GM12873 (cell line): ENCODE measurements around the gene SLC1A7.

Source experiments
- TF ChIP-seq, protein P1 (sequence below): IDR thresholded peaks from 2 replicates; pipeline ENCODE4 v1.5.1; 2012; ENCODE audit warnings: low read depth, mild to moderate bottlenecking, moderate library complexity, low read length, control low read depth; ENCODE audit not compliant: insufficient read depth; ENCODE audit errors: missing control alignments

Gene SLC1A7

DNA sequence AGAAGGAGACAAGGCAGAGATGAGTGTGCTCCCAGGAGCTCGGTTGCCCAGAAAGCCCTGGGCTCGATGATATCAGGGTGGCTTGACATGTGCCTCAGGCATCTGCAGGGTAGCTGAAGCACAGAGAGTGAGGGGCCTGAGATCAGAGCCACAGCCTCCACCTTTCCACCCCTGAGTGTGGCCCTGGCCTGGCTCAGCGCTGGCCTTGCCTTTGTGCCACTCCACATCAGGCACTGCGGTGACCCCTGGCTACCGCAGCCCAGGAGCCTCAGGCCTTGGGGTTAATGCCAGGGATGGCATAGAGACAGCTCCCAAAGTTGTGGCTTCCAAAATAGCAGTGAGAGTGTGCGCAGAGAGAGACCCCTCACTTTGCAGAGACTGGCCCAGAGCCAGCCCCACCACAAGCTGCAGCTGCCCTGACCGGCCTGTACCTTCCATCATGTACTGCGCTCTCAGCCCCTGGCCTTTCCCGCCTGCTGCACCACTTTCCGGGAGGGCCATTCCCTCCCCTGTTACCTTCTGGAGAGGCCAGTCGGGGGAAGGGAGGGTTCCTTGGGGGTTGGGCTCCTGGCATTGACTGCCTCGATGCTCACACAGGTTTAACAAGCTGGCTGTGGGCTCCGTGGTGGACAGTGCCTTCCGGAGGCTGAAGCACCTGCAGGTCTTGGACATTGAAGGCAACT is 60.9 kb downstream of the SLC1A7 start:
- TF ChIP-seq, protein P1, sequence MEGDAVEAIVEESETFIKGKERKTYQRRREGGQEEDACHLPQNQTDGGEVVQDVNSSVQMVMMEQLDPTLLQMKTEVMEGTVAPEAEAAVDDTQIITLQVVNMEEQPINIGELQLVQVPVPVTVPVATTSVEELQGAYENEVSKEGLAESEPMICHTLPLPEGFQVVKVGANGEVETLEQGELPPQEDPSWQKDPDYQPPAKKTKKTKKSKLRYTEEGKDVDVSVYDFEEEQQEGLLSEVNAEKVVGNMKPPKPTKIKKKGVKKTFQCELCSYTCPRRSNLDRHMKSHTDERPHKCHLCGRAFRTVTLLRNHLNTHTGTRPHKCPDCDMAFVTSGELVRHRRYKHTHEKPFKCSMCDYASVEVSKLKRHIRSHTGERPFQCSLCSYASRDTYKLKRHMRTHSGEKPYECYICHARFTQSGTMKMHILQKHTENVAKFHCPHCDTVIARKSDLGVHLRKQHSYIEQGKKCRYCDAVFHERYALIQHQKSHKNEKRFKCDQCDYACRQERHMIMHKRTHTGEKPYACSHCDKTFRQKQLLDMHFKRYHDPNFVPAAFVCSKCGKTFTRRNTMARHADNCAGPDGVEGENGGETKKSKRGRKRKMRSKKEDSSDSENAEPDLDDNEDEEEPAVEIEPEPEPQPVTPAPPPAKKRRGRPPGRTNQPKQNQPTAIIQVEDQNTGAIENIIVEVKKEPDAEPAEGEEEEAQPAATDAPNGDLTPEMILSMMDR = no peak

DNA sequence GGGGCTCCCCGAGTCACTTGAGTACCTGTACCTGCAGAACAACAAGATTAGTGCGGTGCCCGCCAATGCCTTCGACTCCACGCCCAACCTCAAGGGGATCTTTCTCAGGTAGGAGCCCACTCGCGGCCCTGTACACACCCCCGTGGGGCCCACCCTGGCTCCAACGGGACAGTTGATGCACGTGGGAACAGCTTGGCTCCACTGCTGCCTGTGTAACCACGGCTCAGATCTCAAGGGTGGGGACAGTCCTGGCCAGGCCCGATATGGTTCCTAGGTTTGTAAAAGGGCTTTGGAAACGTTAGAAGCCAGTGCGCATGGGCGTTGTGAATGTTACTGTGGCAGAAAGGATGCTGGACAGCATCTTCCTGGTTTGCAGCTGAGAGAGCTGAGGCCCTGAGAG is 61.7 kb downstream of the SLC1A7 start:
- TF ChIP-seq, protein P1 = no peak

DNA sequence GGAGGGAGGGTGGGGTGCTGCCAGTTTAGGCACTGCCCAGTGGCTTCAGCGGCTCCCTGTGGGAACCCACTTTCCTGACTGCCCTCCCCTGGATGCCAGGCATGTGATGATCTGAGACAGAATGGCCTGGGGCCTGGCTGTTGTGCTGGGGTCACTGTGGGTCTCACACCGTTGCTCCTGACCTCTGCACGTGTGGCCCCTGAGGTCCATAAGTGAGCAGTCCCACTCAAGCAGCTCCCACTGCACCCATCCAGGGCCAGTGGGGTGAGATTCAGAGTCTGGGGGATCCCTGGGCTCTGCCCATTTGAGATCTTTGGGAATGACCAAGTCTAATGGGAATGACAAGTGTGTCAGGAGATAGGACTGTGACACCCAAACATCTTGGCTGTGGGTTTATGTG is 62.4 kb downstream of the SLC1A7 start:
- TF ChIP-seq, protein P1 = no peak

DNA sequence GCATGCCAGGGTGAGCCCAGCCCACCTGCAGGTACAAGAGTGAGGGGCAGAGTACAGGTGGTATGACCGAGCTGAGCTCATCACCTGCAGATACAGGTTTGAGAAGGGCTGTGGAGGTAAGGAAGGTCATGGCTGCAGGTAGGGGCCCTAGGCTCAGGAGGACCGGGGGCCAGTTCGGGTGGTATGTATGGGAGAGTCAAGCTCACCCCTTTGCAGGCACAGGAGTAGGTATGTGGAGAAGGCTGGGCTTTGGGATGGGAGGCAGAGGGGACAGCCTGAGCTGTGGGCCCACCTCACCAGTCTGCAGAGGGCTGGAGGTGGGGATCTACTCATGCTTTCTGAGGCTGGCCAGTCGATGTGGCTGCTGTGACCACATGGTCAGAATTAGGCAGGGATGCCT is 63.2 kb downstream of the SLC1A7 start:
- TF ChIP-seq, protein P1 = no peak

DNA sequence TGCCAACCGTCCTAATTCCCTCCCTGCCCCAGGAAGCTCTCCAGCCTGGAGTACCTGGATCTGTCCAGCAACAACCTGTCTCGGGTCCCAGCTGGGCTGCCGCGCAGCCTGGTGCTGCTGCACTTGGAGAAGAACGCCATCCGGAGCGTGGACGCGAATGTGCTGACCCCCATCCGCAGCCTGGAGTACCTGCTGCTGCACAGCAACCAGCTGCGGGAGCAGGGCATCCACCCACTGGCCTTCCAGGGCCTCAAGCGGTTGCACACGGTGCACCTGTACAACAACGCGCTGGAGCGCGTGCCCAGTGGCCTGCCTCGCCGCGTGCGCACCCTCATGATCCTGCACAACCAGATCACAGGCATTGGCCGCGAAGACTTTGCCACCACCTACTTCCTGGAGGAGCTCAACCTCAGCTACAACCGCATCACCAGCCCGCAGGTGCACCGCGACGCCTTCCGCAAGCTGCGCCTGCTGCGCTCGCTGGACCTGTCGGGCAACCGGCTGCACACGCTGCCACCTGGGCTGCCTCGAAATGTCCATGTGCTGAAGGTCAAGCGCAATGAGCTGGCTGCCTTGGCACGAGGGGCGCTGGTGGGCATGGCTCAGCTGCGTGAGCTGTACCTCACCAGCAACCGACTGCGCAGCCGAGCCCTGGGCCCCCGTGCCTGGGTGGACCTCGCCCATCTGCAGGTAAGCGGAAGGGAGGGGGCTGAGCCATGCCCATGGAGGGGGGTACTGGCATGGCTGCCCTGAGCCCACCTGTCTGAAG is 63.9 kb downstream of the SLC1A7 start:
- TF ChIP-seq, protein P1 = no peak

DNA sequence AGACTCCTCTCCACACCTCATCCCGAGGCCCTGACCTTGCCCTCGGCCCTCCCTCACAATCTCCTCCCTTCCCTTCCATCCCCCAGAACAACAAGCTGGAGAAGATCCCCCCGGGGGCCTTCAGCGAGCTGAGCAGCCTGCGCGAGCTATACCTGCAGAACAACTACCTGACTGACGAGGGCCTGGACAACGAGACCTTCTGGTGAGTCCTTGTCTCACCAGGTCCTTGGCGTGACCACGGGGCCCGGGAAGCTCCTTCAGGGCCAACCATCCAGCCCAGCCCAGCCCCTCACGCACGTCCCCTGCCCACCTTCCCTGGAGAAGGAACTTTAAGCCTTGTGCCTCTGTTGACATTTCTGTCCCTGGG is 64.9 kb downstream of the SLC1A7 start:
- TF ChIP-seq, protein P1 = no peak

DNA sequence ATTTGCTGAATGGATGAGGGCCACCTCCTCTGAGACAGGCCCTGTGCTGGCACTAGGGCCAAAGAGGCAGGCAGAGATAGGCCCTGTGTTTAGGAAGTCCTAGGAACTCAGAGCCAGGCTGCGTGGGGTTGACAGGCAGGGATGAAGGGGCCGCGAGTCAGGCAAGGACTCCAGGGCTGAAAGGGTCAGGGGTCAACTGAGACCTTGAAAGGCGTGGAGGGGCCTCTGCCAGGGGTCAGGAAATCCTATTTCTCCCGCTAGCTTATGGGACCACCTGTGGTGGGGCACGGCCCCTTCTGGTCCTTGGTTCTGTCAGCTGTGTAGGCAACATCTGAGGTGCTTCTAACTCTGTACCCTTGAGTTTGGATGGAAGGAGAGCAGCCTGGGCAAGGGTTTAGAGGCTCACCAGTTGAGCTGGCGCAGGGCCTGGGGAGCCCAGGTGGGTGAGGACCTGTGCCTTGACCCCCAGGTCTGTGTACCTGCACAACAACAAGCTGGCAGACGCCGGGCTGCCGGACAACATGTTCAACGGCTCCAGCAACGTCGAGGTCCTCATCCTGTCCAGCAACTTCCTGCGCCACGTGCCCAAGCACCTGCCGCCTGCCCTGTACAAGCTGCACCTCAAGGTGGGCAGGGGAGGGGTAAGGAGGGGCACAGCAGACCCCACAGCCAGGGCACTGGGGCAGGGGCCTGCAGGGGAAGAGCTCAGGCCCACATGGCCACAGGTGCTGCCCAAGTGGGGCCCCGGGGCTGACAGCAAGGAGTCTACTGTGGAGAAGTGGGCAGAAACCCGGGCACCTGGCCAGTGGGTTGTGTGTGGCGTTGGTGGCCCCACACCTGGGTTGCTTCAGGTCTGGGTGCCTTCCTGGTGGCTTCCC is 65.5 kb downstream of the SLC1A7 start:
- TF ChIP-seq, protein P1 = no peak
